ENCODE data around the gene SERPINA4. TPM values are rescaled to one million over a fixed set of nuclear protein-coding genes. Genes with fewer than 3 reads are reported as not detected.

The SERPINA4 gene
- total and polyA plus RNA-seq, 2 of the 8 experiments (the other 6 are each of a cell fraction or from before 2014, with no cell fraction given), result not detected

GRCh38 chr14:94581127-94581999, 20.1 kb downstream of the SERPINA4 start, which contains the start of gene SERPINA5:
Gene SERPINA5, plus strand, starts transcription at chr14:94581426. Its CDS starts 5,937 bp downstream, at chr14:94587363.
- no peak within 1 kb of the TSS for H2BK15ac ChIP-seq (ENCODE audit: low read length)
- H3K56ac ChIP-seq (replicated peaks; ENCODE audit: insufficient read length, low read depth, low read length), result no peak within 1 kb of the TSS
- no peak within 1 kb of the TSS for H4K8ac ChIP-seq (ENCODE audit: extremely low read depth, insufficient read depth, low read length)
- no peak within 1 kb of the TSS for H4K91ac ChIP-seq (replicated peaks; ENCODE audit: insufficient read length, low read length)
- H2BK120ac ChIP-seq (replicated peaks; ENCODE audit: low read depth, low read length), result no peak within 1 kb of the TSS
- H3K27me3 ChIP-seq (replicated peaks in 1 of 4; ENCODE audit: control insufficient read depth in 3 of 4, extremely low read depth in 1 of 4, insufficient read depth in 3 of 4, low read length in 3 of 4), result peaks cover 0 to 2% (median 0%) of the 10 kb centered on the region in 4 experiments; a peak in 3 of 7 replicates
- H2AFZ ChIP-seq (ENCODE audit: low read length), result peak within 1 kb of the TSS; percentile 95
- H4K5ac ChIP-seq (ENCODE audit: insufficient read length, low read depth, low read length), result peak within 1 kb of the TSS; percentile 31
- peaks cover 8 to 9% of the 10 kb centered on the region in 2 experiments; a peak in 2 of 4 replicates for H3K9me3 ChIP-seq (ENCODE audit: insufficient read depth in 2 of 2, low read depth in 1 of 2, low read length in 1 of 2)
- no peak within 1 kb of the TSS for H3K14ac ChIP-seq (ENCODE audit: insufficient read length)
- no peak within 1 kb of the TSS for H3K4me3 ChIP-seq (ENCODE audit: extremely low read depth in 1 of 4, insufficient read depth in 2 of 4, low read depth in 3 of 4, low read length in 4 of 4)
- no peak within 1 kb of the TSS for H2BK20ac ChIP-seq (ENCODE audit: low read length)
- POLR2A ChIA-PET (ENCODE audit: partially characterized antibody), result no interaction called here
- H3K4ac ChIP-seq (replicated peaks; ENCODE audit: insufficient read length, low read depth, low read length), result no peak within 1 kb of the TSS
- H3K18ac ChIP-seq (ENCODE audit: extremely low read depth, low read length), result no peak within 1 kb of the TSS
- H4K20me1 ChIP-seq (replicated peaks in 1 of 2; ENCODE audit: control insufficient read depth in 1 of 2, insufficient read depth in 2 of 2, low read length in 2 of 2), result no peaks in the 10 kb centered on the region
- peaks cover 3% of the 10 kb centered on the region; the same call in 1 of the 2 replicates for H3K23me2 ChIP-seq (ENCODE audit: low read depth, low read length)
- no peak for FAIRE-seq
- no peaks in the 10 kb centered on the region for H3K79me1 ChIP-seq (ENCODE audit: low read depth, low read length)
- no peak within 1 kb of the TSS for H2AK5ac ChIP-seq (ENCODE audit: low read depth, low read length)
- DNase-seq (ENCODE audit: low read depth in 1 of 2, low spot score in 2 of 2), result peak in 1 of 2 experiments; percentile 62
- no peak within 1 kb of the TSS for H3K9ac ChIP-seq (replicated peaks in 1 of 4; ENCODE audit: extremely low read depth in 1 of 4, low read depth in 3 of 4, low read length in 3 of 4)
- H3K27ac ChIP-seq (ENCODE audit: low read depth, low read length), result no peak within 1 kb of the TSS
- TF ChIP-seq TCF12 (IDR thresholded peaks at IDR 0.05; ENCODE audit: low read depth, low read length), result no peak
- no peak for TF ChIP-seq E2F6 (IDR thresholded peaks at IDR 0.05)
- no peak for TF ChIP-seq SP2 (IDR thresholded peaks at IDR 0.05; ENCODE audit: low read length)
- TF ChIP-seq BACH1 (IDR thresholded peaks at IDR 0.05; ENCODE audit: low read length), result no peak
- peak; percentile 53 for TF ChIP-seq MAX (IDR thresholded peaks at IDR 0.05)
- no peak for TF ChIP-seq PHF8 (conservative IDR thresholded peaks at IDR 0.05; ENCODE audit: low read depth, low read length)
- no peak for TF ChIP-seq RNF2 (IDR thresholded peaks at IDR 0.05; ENCODE audit: borderline replicate concordance, low read depth, low read length, missing control alignments, poor library complexity, severe bottlenecking)
- TF ChIP-seq POLR2A (IDR thresholded peaks at IDR 0.05; ENCODE audit: control extremely low read depth in 1 of 2, low read depth in 2 of 2, low read length in 2 of 2), result no peak
- H3K79me2 ChIP-seq (ENCODE audit: control insufficient read depth in 1 of 2, insufficient read depth in 2 of 2, low read length in 2 of 2), result no peaks in the 10 kb centered on the region
- no peak within 1 kb of the TSS for H2BK12ac ChIP-seq (ENCODE audit: low read depth, low read length)
- 81% methylated on average over 13 of the region's 18 CpGs; no CpG with 5 or more reads in 1 of the 2 experiments for WGBS, 2 experiments (ENCODE audit: extremely low coverage in 1 of 2, insufficient coverage in 1 of 2, insufficient read length in 1 of 2, insufficient replicate concordance in 2 of 2, low coverage in 1 of 2, low lambda C conversion rate in 2 of 2, missing lambda C conversion rate in 1 of 2)
- peaks cover 0 to 4% (median 1%) of the 10 kb centered on the region in 4 experiments; a peak in 1 of 7 replicates for H3K4me1 ChIP-seq (replicated peaks in 1 of 4; ENCODE audit: control insufficient read depth in 3 of 4, insufficient read depth in 4 of 4, low read length in 3 of 4)
- no peaks in the 10 kb centered on the region for H3K36me3 ChIP-seq (ENCODE audit: control insufficient read depth in 2 of 4, insufficient read depth in 4 of 4, low read length in 3 of 4)
- CTCF ChIA-PET (ENCODE audit: partially characterized antibody), result interaction anchor here (0.5 to 1.1 kb wide), 7 partner anchors 11 to 167 kb away, joined by 3 to 5 read pairs (median 3); no protein-coding TSS in a partner anchor
- H3K4me2 ChIP-seq (ENCODE audit: insufficient read depth in 1 of 2, low read depth in 2 of 2, low read length in 2 of 2), result peak within 1 kb of the TSS; percentile 45 to 50; a peak in 3 of 4 replicates
- H2BK5ac ChIP-seq (ENCODE audit: low read depth, low read length), result no peak within 1 kb of the TSS
- H3K23ac ChIP-seq (ENCODE audit: insufficient read length), result no peak within 1 kb of the TSS

Measured in H1 (cell line).